B cell (primary cell): ENCODE data around the gene ADAMTS17. TPM values are rescaled to one million over a fixed set of nuclear protein-coding genes. Genes with fewer than 3 reads are reported as not detected.

Source experiments
- ATAC-seq: fragments of 200-7000 bp; cut with Tn5 transposase; one replicate; pipeline ENCODE4 v1.10.0; 2021; ENCODE audit warnings: low read depth, mild to moderate bottlenecking, moderate number of reproducible peaks, moderate library complexity
- CTCF ChIA-PET: fragments of 350-600 bp; sonication (Branson Sonifier 250); formaldehyde crosslinking; loops from one replicate; lab custom pipeline; 2021; ENCODE audit warnings: antibody characterized with exemption, inconsistent platforms; lab: Charles Lee
- POLR2A ChIA-PET: fragments of 350-600 bp; sonication (Branson Sonifier 250); formaldehyde crosslinking; loops from one replicate; lab custom pipeline; 2021; ENCODE audit warnings: antibody characterized with exemption; lab: Charles Lee
- DNase-seq: peaks from one replicate; pipeline ENCODE4 v3.0.0; 2013
- H2AFZ ChIP-seq: 2 replicates; pipeline ENCODE4 v1.6.1; 2012; ENCODE audit warnings: mild to moderate bottlenecking, low read depth, low read length; ENCODE audit not compliant: insufficient read depth, poor library complexity, severe bottlenecking
- H3K27ac ChIP-seq, 2 donors: 1 replicate in 1 of 2; 2 replicates in 1 of 2; pipeline ENCODE4 v1.5.1; 2012 to 2013; ENCODE audit warnings: low read length in 2 of 2, mild to moderate bottlenecking in 2 of 2, moderate library complexity in 1 of 2
- H3K27me3 ChIP-seq, 4 experiments: fragments of 200-600 bp in 1 of 4; sonication (generic) in 1 of 4; replicated peaks in 1 of 4; 1 replicate in 2 of 4; 2 replicates in 2 of 4; pipeline versions ENCODE4 v1.6.1 to v1.7.0; 2013 to 2016; ENCODE audit warnings: low read length in 3 of 4, mild to moderate bottlenecking in 2 of 4, mixed read lengths in 1 of 4, moderate library complexity in 1 of 4; ENCODE audit not compliant: insufficient read depth in 4 of 4, control insufficient read depth in 3 of 4; ENCODE audit errors: control extremely low read depth in 1 of 4
- H3K36me3 ChIP-seq, 2 experiments: replicated peaks in 1 of 2; 1 replicate in 1 of 2; 2 replicates in 1 of 2; pipeline versions ENCODE4 v1.6.1 to v1.7.1; 2013; ENCODE audit warnings: low read length in 1 of 2; ENCODE audit not compliant: insufficient read depth in 2 of 2, control insufficient read depth in 1 of 2; ENCODE audit errors: control extremely low read depth in 1 of 2, extremely low read depth in 1 of 2
- H3K4me1 ChIP-seq, 2 donors: fragments of 200-600 bp in 1 of 2; sonication (generic) in 1 of 2; 1 replicate in 1 of 2; 2 replicates in 1 of 2; pipeline versions ENCODE4 v1.5.1 to v1.6.1; 2013 to 2017; ENCODE audit warnings: low read length in 2 of 2; ENCODE audit not compliant: control insufficient read depth in 2 of 2, insufficient read depth in 2 of 2
- H3K4me2 ChIP-seq: replicated peaks from 2 replicates; pipeline ENCODE3; 2012; ENCODE audit warnings: mild to moderate bottlenecking, low read depth, low read length; ENCODE audit not compliant: poor library complexity, severe bottlenecking
- H3K4me3 ChIP-seq, 5 experiments: fragments of 200-600 bp in 1 of 5; sonication (generic) in 1 of 5; 1 replicate in 3 of 5; 2 replicates in 2 of 5; pipeline versions ENCODE4 v1.5.1 to v1.7.0; 2011 to 2016; ENCODE audit warnings: low read length in 4 of 5, mild to moderate bottlenecking in 4 of 5, low read depth in 2 of 5, control low read depth in 1 of 5, moderate library complexity in 1 of 5; ENCODE audit not compliant: insufficient read depth in 1 of 5; ENCODE audit errors: control extremely low read depth in 1 of 5, extremely low read depth in 1 of 5
- H3K79me2 ChIP-seq: fragments of 200-600 bp; sonication (generic); one replicate; pipeline ENCODE4 v1.6.0; 2016; ENCODE audit warnings: low read length; ENCODE audit not compliant: control insufficient read depth, insufficient read depth
- H3K9ac ChIP-seq: fragments of 200-600 bp; sonication (generic); 2 replicates; pipeline ENCODE4 v1.6.1; 2017; ENCODE audit warnings: mild to moderate bottlenecking, low read length, moderate library complexity
- H3K9me3 ChIP-seq, 3 donors: one replicate each; pipeline versions ENCODE4 v1.6.1 to v1.7.1; 2013; ENCODE audit warnings: low read length in 2 of 3; ENCODE audit not compliant: control insufficient read depth in 2 of 3, insufficient read depth in 1 of 3; ENCODE audit errors: control extremely low read depth in 1 of 3
- H4K20me1 ChIP-seq: 2 replicates; pipeline ENCODE4 v1.6.0; 2012; ENCODE audit warnings: mild to moderate bottlenecking, low read length; ENCODE audit not compliant: insufficient read depth, control insufficient read depth, poor library complexity, severe bottlenecking
- H3K27ac Mint-ChIP-seq: one replicate; pipeline ENCODE4 v1.8.0; 2021; ENCODE audit warnings: mixed read lengths
- H3K27me3 Mint-ChIP-seq: one replicate; pipeline ENCODE4 v1.8.0; 2021; ENCODE audit warnings: mixed read lengths
- H3K4me1 Mint-ChIP-seq: one replicate; pipeline ENCODE4 v1.8.0; 2021; ENCODE audit warnings: mixed read lengths
- H3K4me3 Mint-ChIP-seq: one replicate; pipeline ENCODE4 v1.8.0; 2021; ENCODE audit warnings: mixed read lengths
- H3K9me3 Mint-ChIP-seq: one replicate; pipeline ENCODE4 v1.8.0; 2022; ENCODE audit warnings: mixed read lengths; ENCODE audit not compliant: insufficient read depth
- CTCF ChIP-seq: fragments of 200-600 bp; IDR thresholded peaks from one replicate; pipeline ENCODE4 v1.8.0; 2022; ENCODE audit warnings: antibody characterized with exemption, mild to moderate bottlenecking
- EZH2 ChIP-seq: IDR thresholded peaks from 2 replicates; pipeline ENCODE4 v1.6.1; 2012; ENCODE audit warnings: borderline replicate concordance, low read depth, mild to moderate bottlenecking, moderate library complexity, low read length; ENCODE audit not compliant: insufficient read depth, poor library complexity, severe bottlenecking
- WGBS: methylation state at CpG from one replicate; pipeline ENCODE4 v1.1.5; 2013; ENCODE audit warnings: missing lambda C conversion rate; ENCODE audit not compliant: insufficient coverage; 5-methylcytosine and 5-hydroxymethylcytosine counted together
- intact Hi-C: fragments of 100-400 bp; cut with micrococcal nuclease; formaldehyde crosslinking; loops from one replicate; pipeline ENCODE4 v1.10.0; 2022
- polyA plus RNA-seq: library from polyadenylated mRNA; depleted of rRNA; stranded (reverse); fragments of >200 nt; gene quantifications from 2 replicates; pipeline ENCODE4 v1.2.3, GENCODE V29; 2012
- total RNA-seq, 2 donors: library from RNA; stranded (reverse); fragments of 120-200 nt in 1 of 2; gene quantifications; 1 replicate in 1 of 2; 2 replicates in 1 of 2; pipeline versions ENCODE4 v1.2.3 to v1.2.4, GENCODE V29; 2013 to 2022

The ADAMTS17 gene
- total and polyA plus RNA-seq, 2 donors (not counting 1 experiment from before 2014, with no cell fraction given): 0.10 TPM; not detected in 1

GRCh38 chr15:100017140-100017539 is 324.6 kb downstream of the ADAMTS17 start:
- ChIA-PET POLR2A (no interaction called here), CTCF (no interaction called here)
- Histone ChIP-seq H3K27ac (no peak overlapping the region), H3K9ac (no peak overlapping the region), H3K4me1 (no peaks in the 10 kb centered on the region), H3K27me3 (no peaks in the 10 kb centered on the region), H2AFZ (no peak overlapping the region), H4K20me1 (no peaks in the 10 kb centered on the region), H3K4me3 (no peak overlapping the region), H3K36me3 (no peaks in the 10 kb centered on the region), H3K9me3 (peaks cover 0 to 8% (median 0%) of the 10 kb centered on the region in 3 donors), H3K79me2 (no peaks in the 10 kb centered on the region), H3K4me2 (no peak overlapping the region)
- TF ChIP-seq CTCF: no peak
- TF ChIP-seq EZH2: no peak
- Mint-ChIP-seq H3K27ac (no peak overlapping the region), H3K4me1 (no peaks in the 10 kb centered on the region), H3K27me3 (no peaks in the 10 kb centered on the region), H3K9me3 (no peaks in the 10 kb centered on the region), H3K4me3 (no peak overlapping the region)
- 88% methylated on average over 7 of the region's 7 CpGs for WGBS
- DNase-seq: no peak
- intact Hi-C loops: no loop called here
- ATAC-seq: no peak

- Histone ChIP-seq H3K36me3 (no peaks in the 10 kb centered on the region), H3K4me2 (no peak overlapping the region), H3K9ac (no peak overlapping the region), H2AFZ (no peak overlapping the region), H4K20me1 (no peaks in the 10 kb centered on the region), H3K79me2 (no peaks in the 10 kb centered on the region), H3K9me3 (peaks cover 0 to 8% (median under 1%) of the 10 kb centered on the region in 3 donors), H3K4me1 (no peaks in the 10 kb centered on the region), H3K27ac (no peak overlapping the region), H3K4me3 (no peak overlapping the region), H3K27me3 (no peaks in the 10 kb centered on the region)
- WGBS: 100% methylated on average over 3 of the region's 3 CpGs
- no peak for DNase-seq
- ChIA-PET POLR2A (no interaction called here), CTCF (no interaction called here)
- intact Hi-C loops: no loop called here
- TF ChIP-seq EZH2 (no peak), CTCF (no peak)
- Mint-ChIP-seq H3K4me1 (no peaks in the 10 kb centered on the region), H3K27ac (no peak overlapping the region), H3K9me3 (peaks cover 5% of the 10 kb centered on the region), H3K4me3 (no peak overlapping the region), H3K27me3 (no peaks in the 10 kb centered on the region)
- no peak for ATAC-seq
Observed at GRCh38 chr15:100016632-100017031, 325.1 kb downstream of the ADAMTS17 start.
